Mucosa of descending colon (tissue), 3 donors: ENCODE measurements around the gene GAL3ST2. TPM values are rescaled to one million over a fixed set of nuclear protein-coding genes. Genes with fewer than 3 reads are reported as not detected.
A peak's percentile ranks its signal among the peaks of the same experiment; 100 is the strongest.

Experiments
- ATAC-seq: fragments of 200-7000 bp; cut with Tn5 transposase; one replicate; pipeline ENCODE4 v1.9.1; 2020; ENCODE audit warnings: mild to moderate bottlenecking, moderate library complexity
- DNase-seq, 3 donors: peaks; one replicate each; pipeline ENCODE4 v3.0.0-alpha.2; 2020
- H3K36me3 ChIP-seq: fragments of 200-600 bp; one replicate; pipeline ENCODE4 v1.8.0; 2021; ENCODE audit warnings: low read depth, mild to moderate bottlenecking
- H3K4me1 ChIP-seq: fragments of 200-600 bp; one replicate; pipeline ENCODE4 v1.8.0; 2021; ENCODE audit warnings: low read depth, mild to moderate bottlenecking
- H3K4me3 ChIP-seq: fragments of 200-600 bp; one replicate; pipeline ENCODE4 v1.8.0; 2021; ENCODE audit warnings: mild to moderate bottlenecking
- H3K9me3 ChIP-seq: fragments of 200-600 bp; one replicate; pipeline ENCODE4 v1.8.0; 2021; ENCODE audit warnings: mild to moderate bottlenecking
- intact Hi-C, 2 donors: fragments of 100-400 bp; cut with DNase I in 1 of 2; cut with micrococcal nuclease in 1 of 2; formaldehyde crosslinking; loops; one replicate each; pipeline versions ENCODE4 v1.11.0 to v1.11.1; 2022; cut with DNase I, micrococcal nuclease
- total RNA-seq, 3 donors: library from RNA; stranded (reverse); fragmentation: NEBNext Ultra II Directional in 2 of 3; extraction: Animal tissue kit (Norgen Biotek cat#: 25700) in 2 of 3; gene quantifications; one replicate each; pipeline versions ENCODE4 v1.2.1 to v1.2.4, GENCODE V29; 2021 to 2023
- TF ChIP-seq, protein P1 (sequence below): fragments of 200-600 bp; IDR thresholded peaks from one replicate; pipeline ENCODE4 v1.8.0; 2022; ENCODE audit warnings: antibody characterized with exemption, mild to moderate bottlenecking
- donor health status: DM: no; HTN: no; CAD: no; lungs with moderate emphysema.
- donor health status: DM: no; HTN: no; CAD: no.
- donor health status: DM: no; HTN: yes; CAD: no.

GAL3ST2 gene
- total RNA-seq, 3 donors from 2014 or later: 15.1 to 46.5 (median 42.4) TPM

GRCh38 chr2:241842067-241842415 is 65.4 kb downstream of the GAL3ST2 start:
- DNase-seq (no peak), ATAC-seq (no peak)
- Histone ChIP-seq H3K4me1 (peaks cover 6% of the 10 kb centered on the region), H3K4me3 (no peak overlapping the region), H3K9me3 (no peaks in the 10 kb centered on the region), H3K36me3 (no peaks in the 10 kb centered on the region)
- TF ChIP-seq, protein P1, sequence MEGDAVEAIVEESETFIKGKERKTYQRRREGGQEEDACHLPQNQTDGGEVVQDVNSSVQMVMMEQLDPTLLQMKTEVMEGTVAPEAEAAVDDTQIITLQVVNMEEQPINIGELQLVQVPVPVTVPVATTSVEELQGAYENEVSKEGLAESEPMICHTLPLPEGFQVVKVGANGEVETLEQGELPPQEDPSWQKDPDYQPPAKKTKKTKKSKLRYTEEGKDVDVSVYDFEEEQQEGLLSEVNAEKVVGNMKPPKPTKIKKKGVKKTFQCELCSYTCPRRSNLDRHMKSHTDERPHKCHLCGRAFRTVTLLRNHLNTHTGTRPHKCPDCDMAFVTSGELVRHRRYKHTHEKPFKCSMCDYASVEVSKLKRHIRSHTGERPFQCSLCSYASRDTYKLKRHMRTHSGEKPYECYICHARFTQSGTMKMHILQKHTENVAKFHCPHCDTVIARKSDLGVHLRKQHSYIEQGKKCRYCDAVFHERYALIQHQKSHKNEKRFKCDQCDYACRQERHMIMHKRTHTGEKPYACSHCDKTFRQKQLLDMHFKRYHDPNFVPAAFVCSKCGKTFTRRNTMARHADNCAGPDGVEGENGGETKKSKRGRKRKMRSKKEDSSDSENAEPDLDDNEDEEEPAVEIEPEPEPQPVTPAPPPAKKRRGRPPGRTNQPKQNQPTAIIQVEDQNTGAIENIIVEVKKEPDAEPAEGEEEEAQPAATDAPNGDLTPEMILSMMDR: no peak
- intact Hi-C loops: no loop called here

DNA sequence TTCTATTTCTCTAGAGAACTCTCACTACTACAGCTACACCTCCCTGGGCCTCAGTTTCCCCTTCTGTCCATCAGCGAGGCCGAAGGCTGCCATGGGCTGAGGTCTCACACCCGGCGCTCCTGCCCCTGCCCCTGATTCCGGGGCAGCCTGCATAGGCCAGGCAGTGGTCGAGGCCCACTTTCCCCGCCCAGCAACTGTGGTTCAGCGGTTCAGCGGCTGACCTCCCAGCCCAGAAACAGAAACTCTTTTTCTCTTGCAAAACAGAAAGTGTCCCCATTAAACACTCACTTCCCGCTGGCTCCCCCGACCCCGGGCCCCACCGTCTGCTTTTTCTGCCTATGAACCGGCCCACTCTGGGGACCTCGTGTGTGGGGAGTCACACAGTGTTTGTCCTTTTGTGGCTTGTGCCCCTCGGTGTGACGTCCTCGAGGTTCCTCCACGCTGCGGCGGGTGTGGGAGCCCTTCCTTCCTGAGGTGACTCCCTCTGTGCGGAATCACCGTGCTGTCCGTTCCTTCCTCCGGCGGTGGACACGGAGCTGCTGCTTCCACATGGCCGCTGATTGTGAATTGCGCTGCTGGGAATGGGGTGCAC is 66.1 kb downstream of the GAL3ST2 start:
- H3K4me1 ChIP-seq: peaks cover 6% of the 10 kb centered on the region
- H3K4me3 ChIP-seq: no peak overlapping the region
- DNase-seq (peak; percentile 37 to 74 (median 58)), ATAC-seq (peak; percentile 32)
- no peaks in the 10 kb centered on the region for H3K36me3 ChIP-seq
- intact Hi-C loops: no loop called here
- TF ChIP-seq, protein P1: no peak
- no peaks in the 10 kb centered on the region for H3K9me3 ChIP-seq

DNA sequence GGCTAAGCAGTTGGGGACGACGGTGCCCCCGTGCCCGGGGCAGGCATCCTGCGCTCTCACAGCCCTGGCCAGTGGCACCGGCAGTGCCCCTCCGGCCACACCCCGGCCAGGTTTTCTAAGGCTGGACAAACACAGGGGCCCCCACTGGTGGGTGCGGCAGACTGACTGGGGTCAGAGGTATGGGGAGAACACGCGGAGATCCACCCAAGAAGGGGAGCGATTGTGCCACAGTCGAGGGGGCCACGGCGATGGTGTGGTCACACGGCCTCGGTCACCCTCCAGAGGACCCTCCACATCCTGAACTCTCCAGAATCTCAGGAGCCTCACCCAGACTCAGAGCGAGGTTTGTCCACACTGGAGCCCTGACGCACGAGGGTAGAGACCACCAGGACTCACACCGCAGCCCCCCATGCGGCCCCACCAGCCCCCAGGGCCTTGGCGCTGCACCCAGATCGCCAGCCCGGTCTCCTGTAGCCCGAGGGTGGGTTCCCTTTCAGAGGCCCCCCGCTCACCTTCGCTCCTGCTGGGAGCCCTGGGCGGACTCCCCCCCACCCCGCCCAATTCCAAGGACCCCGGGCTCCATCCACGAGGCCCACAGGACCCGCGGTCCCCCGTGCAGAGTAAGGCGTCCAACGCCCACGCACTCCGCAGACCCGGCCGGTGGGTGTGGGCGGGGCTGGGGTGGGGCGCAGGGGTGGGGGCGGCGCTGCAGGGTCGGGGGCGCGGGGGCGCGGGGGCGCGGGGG is 66.9 kb downstream of the GAL3ST2 start:
- TF ChIP-seq, protein P1: no peak
- no peak overlapping the region for H3K4me3 ChIP-seq
- DNase-seq (peak in 2 of 3 donors; percentile 39 to 50), ATAC-seq (no peak)
- H3K4me1 ChIP-seq: peaks cover 6% of the 10 kb centered on the region
- H3K36me3 ChIP-seq: no peaks in the 10 kb centered on the region
- intact Hi-C loops: no loop called here
- H3K9me3 ChIP-seq: no peaks in the 10 kb centered on the region

- Histone ChIP-seq H3K9me3 (no peaks in the 10 kb centered on the region), H3K4me1 (peaks cover 6% of the 10 kb centered on the region), H3K4me3 (no peak overlapping the region), H3K36me3 (no peaks in the 10 kb centered on the region)
- DNase-seq (peak; percentile 79 to 86 (median 84)), ATAC-seq (peak; percentile 97)
- intact Hi-C loops: no loop called here
- TF ChIP-seq, protein P1: no peak
Observed at GRCh38 chr2:241844066-241844728, 67.6 kb downstream of the GAL3ST2 start.

- H3K4me3 ChIP-seq: no peak overlapping the region
- peaks cover 6% of the 10 kb centered on the region for H3K4me1 ChIP-seq
- no peak for ATAC-seq
- TF ChIP-seq, protein P1: no peak
- H3K9me3 ChIP-seq: no peaks in the 10 kb centered on the region
- intact Hi-C loops: no loop called here
- DNase-seq: peak in 1 of 3 donors; percentile 32
- no peaks in the 10 kb centered on the region for H3K36me3 ChIP-seq
Observed at GRCh38 chr2:241844831-241845578, 68.4 kb downstream of the GAL3ST2 start.
